GM06990 (cell line): ENCODE measurements around the gene EIF4E2.

ENCODE experiments used
- DNase-seq: peaks from one replicate; pipeline ENCODE4 v3.0.0-alpha.2; 2011; ENCODE audit not compliant: insufficient read length; ENCODE audit errors: extremely low read depth
- H3K27me3 ChIP-seq: replicated peaks from 2 replicates; pipeline ENCODE4 v1.6.0; 2011; ENCODE audit warnings: low read length; ENCODE audit not compliant: control insufficient read depth, insufficient read depth
- H3K36me3 ChIP-seq: 2 replicates; pipeline ENCODE4 v1.5.1; 2011; ENCODE audit warnings: low read length; ENCODE audit not compliant: control insufficient read depth, insufficient read depth
- H3K4me3 ChIP-seq: replicated peaks from 2 replicates; pipeline ENCODE4 v1.5.1; 2011; ENCODE audit warnings: low read depth, mild to moderate bottlenecking, control low read depth, low read length
- CTCF ChIP-seq: IDR thresholded peaks from 2 replicates; pipeline ENCODE4 v1.5.1; 2011; ENCODE audit warnings: low read length, control low read depth, mild to moderate bottlenecking, inconsistent platforms; ENCODE audit not compliant: insufficient read depth, poor library complexity, severe bottlenecking

Gene EIF4E2

DNA sequence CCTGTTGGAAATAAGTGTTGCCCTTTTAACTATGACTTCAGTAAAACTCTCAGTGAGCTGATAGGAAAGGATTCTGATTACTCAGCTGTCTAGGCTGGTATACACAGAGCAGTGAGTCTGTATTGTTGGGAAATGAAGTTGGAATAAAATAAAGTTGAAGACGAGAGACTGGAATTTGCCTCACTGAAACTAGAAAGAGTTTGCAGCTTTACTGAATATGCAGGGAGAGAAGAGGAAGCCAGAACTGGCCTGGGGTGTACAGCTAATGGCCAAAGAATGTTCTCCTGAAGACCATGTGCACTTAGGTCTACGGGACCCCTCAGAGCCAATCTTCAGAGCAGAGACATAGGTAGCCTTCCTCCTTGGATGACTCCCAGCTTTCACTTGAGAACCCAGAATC, 26.5 kb downstream of the EIF4E2 start:
- Histone ChIP-seq H3K36me3 (peaks cover 24% of the 10 kb centered on the region), H3K4me3 (no peak overlapping the region), H3K27me3 (no peaks in the 10 kb centered on the region)
- no peak for DNase-seq
- TF ChIP-seq CTCF, result no peak

- no peak for DNase-seq
- TF ChIP-seq CTCF, result no peak
- Histone ChIP-seq H3K36me3 (peaks cover 23% of the 10 kb centered on the region), H3K27me3 (no peaks in the 10 kb centered on the region), H3K4me3 (no peak overlapping the region)
Observed at GRCh38 chr2:232577841-232578240, 27.4 kb downstream of the EIF4E2 start.

DNA sequence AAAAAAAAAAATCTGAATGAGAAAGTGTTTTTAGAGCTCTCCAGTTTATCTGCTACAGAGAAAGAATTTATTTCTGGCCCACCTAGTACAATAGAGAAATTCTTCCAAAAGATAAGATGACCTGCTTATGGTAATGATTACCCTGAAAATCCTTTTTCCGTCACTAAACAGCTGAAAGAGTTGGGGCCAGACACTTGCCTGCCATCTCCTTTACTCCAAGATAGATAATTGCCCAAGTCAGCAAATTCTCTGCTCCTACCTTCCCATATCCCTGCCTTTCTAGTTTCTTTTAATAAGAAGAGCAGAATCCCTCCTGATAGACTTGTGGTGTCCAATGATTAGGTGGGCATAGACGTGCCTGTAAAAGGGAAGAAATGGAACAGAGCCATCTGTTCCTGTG, 28.1 kb downstream of the EIF4E2 start:
- DNase-seq, result no peak
- Histone ChIP-seq H3K4me3 (no peak overlapping the region), H3K27me3 (no peaks in the 10 kb centered on the region), H3K36me3 (peaks cover 20% of the 10 kb centered on the region)
- TF ChIP-seq CTCF, result no peak

DNA sequence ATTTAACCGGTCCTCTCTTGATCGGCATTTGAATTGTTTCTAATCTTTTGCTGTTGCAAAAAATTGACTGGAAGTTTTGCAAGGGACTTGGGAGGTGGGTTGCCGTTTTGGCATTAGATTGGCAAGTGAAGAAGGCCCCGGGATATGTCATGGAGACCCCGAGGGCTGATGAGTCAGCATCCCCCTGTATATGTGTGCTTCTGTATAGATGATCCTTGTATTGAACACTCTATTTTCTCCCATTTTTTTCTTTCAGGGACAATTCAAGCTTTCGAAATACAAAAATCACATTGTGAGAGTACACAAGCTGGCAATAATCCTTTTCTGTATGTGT, 30.1 kb downstream of the EIF4E2 start:
- peaks cover 9% of the 10 kb centered on the region for H3K36me3 ChIP-seq
- no peak for TF ChIP-seq CTCF

DNA sequence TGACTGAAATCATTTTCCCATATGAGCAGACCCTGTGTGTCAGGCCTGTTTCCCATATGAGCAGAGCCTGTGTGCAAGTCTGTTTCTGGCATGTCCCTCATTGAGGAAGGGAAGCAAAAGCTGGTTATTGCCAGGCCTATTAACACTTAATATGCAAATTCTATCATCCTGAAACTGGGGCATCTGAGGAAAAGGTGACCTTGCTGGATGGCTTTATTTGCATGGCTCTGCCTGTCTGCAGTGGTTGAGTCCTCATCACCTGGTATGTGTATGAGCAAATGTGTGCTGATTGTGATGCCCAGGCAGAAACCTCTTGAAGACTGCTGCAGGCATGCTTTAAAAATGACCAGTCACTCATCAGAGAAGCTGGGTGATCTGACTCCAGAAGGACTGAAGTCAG, 31.2 kb downstream of the EIF4E2 start:
- Histone ChIP-seq H3K4me3 (no peak overlapping the region), H3K27me3 (no peaks in the 10 kb centered on the region), H3K36me3 (peaks cover 9% of the 10 kb centered on the region)
- no peak for TF ChIP-seq CTCF
- no peak for DNase-seq

More for the DNA sequence above, 30.1 kb downstream of the EIF4E2 start:
- DNase-seq, result no peak
- Histone ChIP-seq H3K4me3 (no peak overlapping the region), H3K27me3 (no peaks in the 10 kb centered on the region)

GRCh38 chr2:232584238-232584637, 33.7 kb downstream of the EIF4E2 start:
- no peak overlapping the region for H3K4me3 ChIP-seq
- DNase-seq, result no peak
- TF ChIP-seq CTCF, result no peak
- no peaks in the 10 kb centered on the region for H3K27me3 ChIP-seq
- peaks cover 4% of the 10 kb centered on the region; the same call in 1 of the 2 replicates for H3K36me3 ChIP-seq
